ENCODE results near the gene MARCHF10.
"Not testable (repeated sequence)": the region's sequence is repeated elsewhere in the genome, so short reads cannot be mapped to it uniquely, and the experiment has no call there.

Gene MARCHF10

GRCh38 chr17:62807812-62808575 lies at the start of gene MARCHF10:
TSS of gene MARCHF10 (minus strand) at chr17:62808314. CDS start at chr17:62801735, 6,579 bp downstream.
- DNase-seq = peak; percentile 2

- DNase-seq = no peak
These were observed 49.4 kb upstream of the MARCHF10 start for GRCh38 chr17:62857526-62857925.

- DNase-seq = no peak
These were observed 48.5 kb upstream of the MARCHF10 start for GRCh38 chr17:62856594-62856993.

GRCh38 chr17:62855156-62855555 lies 47.0 kb upstream of the MARCHF10 start:
- no peak for DNase-seq

GRCh38 chr17:62854098-62854680 lies 46.1 kb upstream of the MARCHF10 start:
- DNase-seq = no peak

- no peak for DNase-seq
These were observed 44.1 kb upstream of the MARCHF10 start for GRCh38 chr17:62852195-62852594.

- DNase-seq = not testable (repeated sequence)
These were observed 41.7 kb upstream of the MARCHF10 start for GRCh38 chr17:62849591-62850415.

GRCh38 chr17:62848334-62848733 lies 40.2 kb upstream of the MARCHF10 start:
- no peak for DNase-seq

GRCh38 chr17:62847426-62847825 lies 39.3 kb upstream of the MARCHF10 start:
- no peak for DNase-seq

GRCh38 chr17:62840871-62841270 lies 32.8 kb upstream of the MARCHF10 start:
- no peak for DNase-seq

- DNase-seq = not testable (repeated sequence)
These were observed 25.7 kb upstream of the MARCHF10 start for GRCh38 chr17:62833816-62834215.

GRCh38 chr17:62832405-62832804 lies 24.3 kb upstream of the MARCHF10 start:
- no peak for DNase-seq

GRCh38 chr17:62831066-62831465 lies 23.0 kb upstream of the MARCHF10 start:
- not testable (repeated sequence) for DNase-seq

- DNase-seq = no peak
These were observed 19.8 kb upstream of the MARCHF10 start for GRCh38 chr17:62827746-62828485.

- no peak for DNase-seq
These were observed 18.8 kb upstream of the MARCHF10 start for GRCh38 chr17:62826956-62827355.

- no peak for DNase-seq
These were observed 17.1 kb upstream of the MARCHF10 start for GRCh38 chr17:62825182-62825581.

GRCh38 chr17:62824290-62825131 lies 16.4 kb upstream of the MARCHF10 start:
- no peak for DNase-seq

- DNase-seq = no peak
These were observed 15.2 kb upstream of the MARCHF10 start for GRCh38 chr17:62823111-62823893.

- no peak for DNase-seq
These were observed 14.2 kb upstream of the MARCHF10 start for GRCh38 chr17:62822080-62822904.
